Fibroblast of peridontal ligament (primary cell): ENCODE results near the gene USP7.

ENCODE experiments used
- DNase-seq: peaks from one replicate; pipeline ENCODE4 v3.0.0-alpha.2; 2010; ENCODE audit errors: extremely low read depth

Gene USP7

DNA sequence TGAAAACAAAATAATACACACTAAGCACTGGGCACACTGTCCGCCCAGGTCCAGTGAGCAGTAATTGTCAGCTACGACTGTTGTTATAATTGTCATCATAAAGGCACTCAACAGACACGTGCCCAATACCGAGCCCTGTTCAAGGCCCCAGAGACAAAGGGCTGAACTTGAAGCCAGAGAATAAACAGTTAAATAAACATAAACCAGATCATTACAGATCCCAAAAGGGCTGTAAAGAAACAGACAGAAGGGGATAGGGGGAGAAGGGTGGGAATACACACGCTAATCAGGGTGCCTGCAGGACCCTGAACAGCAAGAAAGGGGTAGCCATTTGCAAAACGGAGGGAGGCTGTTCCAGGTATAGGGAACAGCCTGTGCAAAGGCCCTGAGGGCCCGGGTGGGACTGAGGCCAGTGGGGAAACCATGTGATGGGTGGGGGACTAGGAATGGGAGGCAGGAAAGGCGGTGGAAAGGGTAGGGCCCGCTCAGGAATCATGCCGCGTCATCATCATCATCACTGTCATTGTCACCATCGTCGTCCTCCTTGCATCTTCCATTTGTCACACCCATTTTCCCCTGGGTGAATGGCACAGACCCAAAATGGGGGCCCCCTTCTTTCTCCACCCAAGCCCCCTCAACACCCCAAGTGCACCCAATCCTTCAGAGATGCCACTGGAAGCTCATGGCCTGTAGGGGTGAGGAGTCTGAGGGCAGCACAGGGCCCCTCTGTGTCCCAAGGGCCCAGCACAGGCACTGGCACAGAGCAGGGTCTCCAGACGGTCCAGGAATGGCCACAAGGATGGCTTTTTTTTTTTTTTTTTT is 101.2 kb downstream of the USP7 start:
- no peak for DNase-seq

GRCh38 chr16:8861563-8862308 is 102.0 kb downstream of the USP7 start:
- DNase-seq: no peak

- peak; percentile 45 for DNase-seq
Observed at GRCh38 chr16:8859913-8860881, 103.5 kb downstream of the USP7 start.

GRCh38 chr16:8858994-8859912 is 104.5 kb downstream of the USP7 start:
- DNase-seq: no peak

GRCh38 chr16:8855972-8856371 is 107.7 kb downstream of the USP7 start:
- no peak for DNase-seq

DNA sequence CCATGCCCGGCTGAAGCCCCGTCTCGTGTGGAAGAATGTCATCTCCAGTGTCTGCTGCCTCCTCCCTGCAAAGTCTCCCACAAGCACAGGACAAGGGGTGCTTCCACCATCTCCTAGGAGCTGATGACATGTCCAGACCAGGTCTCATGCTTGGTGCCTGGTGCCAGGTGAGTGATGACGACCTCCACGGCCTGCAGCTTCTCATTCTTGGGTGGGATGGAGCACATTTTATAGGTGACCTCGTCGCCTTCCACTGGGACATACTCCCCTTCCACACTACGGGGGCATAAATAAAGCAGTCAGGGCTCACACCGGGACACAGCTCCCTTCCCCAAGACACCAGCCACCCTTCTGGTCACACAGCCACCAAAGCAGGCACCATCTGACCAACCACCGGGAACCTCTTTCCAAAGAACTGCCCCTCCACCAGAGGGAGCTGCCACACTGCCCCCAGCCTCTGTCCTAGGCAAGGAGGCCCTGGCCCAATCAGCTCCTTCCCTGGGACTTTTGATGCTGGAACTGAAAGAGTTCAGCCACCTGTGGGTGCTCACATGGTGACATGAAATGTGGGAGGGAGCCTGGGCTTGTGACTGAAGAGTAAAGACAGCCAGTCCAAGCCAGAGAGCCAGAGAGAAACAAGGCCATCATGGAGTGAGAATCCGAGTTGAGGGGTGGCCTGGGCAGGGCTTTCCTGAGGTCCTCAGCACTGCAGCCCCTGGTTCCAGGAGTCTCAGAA is 108.5 kb downstream of the USP7 start:
- no peak for DNase-seq

- no peak for DNase-seq
Observed at GRCh38 chr16:8854298-8854948, 109.3 kb downstream of the USP7 start.

DNA sequence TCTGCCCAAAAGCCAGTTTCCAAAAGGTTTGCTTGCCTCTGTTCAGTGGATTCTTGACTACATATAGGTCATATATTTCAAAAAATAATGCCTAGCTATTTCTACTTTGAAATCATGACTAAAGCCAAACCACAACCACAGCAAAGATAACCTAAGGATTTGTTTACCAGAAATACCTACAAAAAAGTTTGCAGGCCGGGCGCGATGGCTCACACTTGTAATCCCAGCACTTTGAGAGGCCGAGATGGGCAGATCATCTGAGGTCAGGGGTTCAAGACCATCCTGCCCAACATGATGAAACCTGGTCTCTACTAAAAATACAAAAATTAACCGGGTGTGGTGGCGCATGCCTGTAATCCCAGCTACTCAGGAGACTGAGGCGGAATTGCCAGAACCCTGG is 110.1 kb downstream of the USP7 start:
- DNase-seq: no peak

GRCh38 chr16:8853150-8853549 is 110.6 kb downstream of the USP7 start:
- no peak for DNase-seq

DNA sequence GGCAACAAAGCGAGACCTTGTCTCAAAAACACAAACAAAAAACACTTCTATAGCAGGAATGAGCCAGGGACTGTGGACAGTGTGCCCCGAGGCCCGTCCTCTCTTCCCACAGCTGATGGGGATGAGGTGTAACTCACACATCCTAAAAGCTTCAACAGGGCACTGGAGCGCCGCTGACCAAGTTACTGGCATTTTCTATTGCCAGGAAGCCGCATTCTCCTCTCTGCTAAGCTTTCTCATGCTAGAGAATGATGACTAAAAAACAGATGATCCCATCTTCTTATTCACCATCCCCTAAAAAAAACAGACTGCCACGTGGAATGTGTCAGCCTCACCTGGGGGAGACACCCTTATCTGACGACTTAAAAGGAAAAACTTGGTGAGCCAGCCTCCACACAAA is 111.2 kb downstream of the USP7 start:
- no peak for DNase-seq

DNA sequence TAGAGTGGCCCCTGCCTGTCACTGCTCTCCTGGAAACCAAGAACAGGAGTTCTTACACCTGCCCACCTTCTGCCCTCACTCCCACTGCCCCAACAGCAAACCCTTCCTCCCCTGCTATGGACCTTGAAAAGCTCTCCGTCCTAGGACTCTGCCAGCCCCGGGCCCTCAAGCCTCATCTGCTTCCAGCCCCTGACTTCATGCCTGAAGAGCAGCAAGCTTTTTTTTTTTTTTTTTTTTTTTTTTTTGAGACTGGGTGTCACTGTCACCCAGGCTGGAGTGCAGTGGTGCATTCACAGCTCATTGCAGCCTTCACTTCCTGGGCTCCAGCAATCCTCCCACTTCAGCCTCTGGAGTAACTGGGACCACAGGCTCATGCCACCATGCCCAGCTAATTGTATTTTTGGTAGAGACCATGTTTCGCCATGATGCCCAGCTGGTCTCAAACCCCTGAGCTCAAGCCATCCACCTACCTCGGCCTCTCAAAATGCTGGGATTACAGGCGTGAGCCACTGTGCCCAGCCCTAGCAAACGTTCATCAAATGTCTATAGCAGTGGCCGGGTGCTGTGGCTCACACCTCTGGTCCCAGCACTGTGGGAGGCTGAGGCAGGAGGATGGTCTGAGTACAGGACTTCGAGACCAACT is 111.8 kb downstream of the USP7 start:
- no peak for DNase-seq

DNA sequence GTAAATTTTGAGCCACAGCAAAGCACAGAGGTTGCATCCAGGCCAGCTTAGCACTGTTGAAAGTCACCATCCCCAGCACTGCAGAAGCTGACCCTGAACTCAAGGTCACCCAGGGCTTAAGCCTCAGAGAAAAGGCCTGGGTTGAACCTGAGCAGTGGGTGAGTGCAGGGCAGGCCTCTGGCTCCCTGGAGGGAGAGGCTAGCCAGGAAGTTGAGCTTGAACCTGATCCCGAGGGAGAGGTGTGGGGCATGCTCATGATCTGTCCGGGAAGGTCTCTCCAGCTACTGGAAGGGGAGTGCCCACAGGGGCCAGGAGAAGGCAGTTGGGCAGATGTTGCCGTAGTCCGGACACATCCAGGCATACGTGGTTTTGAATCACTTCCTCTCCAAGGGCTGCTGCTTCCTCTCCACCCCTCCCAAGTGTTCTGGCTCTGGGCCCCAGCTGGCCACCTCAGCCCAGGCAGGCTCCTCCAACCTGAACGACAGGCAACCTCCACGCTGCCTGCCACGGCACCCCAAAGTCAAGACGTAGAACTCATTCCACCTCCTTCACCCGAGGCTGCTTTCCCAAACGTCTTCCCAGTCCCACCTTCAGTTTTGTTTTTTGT is 113.3 kb downstream of the USP7 start:
- peak; percentile 57 for DNase-seq

GRCh38 chr16:8849411-8850011 is 114.2 kb downstream of the USP7 start:
- no peak for DNase-seq

DNA sequence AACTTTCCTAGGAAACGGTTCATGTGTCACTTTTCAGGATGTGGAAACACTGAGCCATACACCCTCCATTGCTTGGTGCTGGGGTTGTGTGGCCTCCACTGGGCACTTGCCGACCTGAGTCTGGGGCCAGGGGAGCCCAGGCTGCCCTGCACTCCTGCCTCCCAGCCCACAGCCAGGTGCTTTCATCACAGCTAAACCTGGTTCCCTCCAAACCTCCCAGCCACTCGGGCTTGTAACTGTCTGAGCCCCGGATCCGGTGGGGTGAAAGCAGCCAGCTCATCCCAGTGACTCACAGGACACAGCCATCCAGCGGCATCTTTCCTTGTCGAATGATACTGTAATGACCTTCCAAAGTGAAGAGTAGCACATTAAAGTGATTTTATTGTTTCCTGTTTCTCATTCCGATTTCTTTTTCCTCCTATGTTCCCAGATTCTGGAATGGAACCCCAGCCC is 114.7 kb downstream of the USP7 start:
- peak; percentile 37 for DNase-seq

- no peak for DNase-seq
Observed at GRCh38 chr16:8848231-8848938, 115.3 kb downstream of the USP7 start.

GRCh38 chr16:8847623-8848022 is 116.1 kb downstream of the USP7 start:
- no peak for DNase-seq

DNA sequence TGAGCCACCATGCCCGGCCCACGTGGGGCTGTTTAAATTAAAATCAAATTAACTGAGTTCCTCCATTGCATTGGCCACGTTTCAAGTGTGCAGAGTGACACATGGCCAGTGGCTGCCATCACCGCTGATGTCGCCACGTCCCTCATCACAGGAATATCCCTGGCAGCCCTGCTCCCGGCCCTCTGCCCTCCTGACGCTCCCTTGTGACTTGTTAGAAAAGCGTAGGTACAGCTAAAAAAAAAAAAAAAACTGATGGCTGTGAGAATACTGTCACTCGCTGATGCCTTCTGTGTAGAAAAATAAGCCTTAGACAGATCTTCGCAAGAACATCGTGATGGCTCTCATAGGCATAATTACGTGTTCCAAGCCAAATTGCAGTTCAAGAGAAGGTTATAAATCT is 116.6 kb downstream of the USP7 start:
- DNase-seq: no peak
